Measurements from ENCODE around the gene PRRG2. TPM values are rescaled to one million over a fixed set of nuclear protein-coding genes. Genes with fewer than 3 reads are reported as not detected.

Gene PRRG2
- total RNA-seq, 1 donor from 2014 or later, result 0.56 TPM

- no peak for DNase-seq
- Mint-ChIP-seq H3K4me1 (peaks cover 71% of the 10 kb centered on the region), H3K4me3 (peak overlapping the region; percentile 36), H3K27me3 (no peaks in the 10 kb centered on the region), H3K27ac (peak overlapping the region; percentile 87), H3K9me3 (no peaks in the 10 kb centered on the region), H3K36me3 (ENCODE audit: low read depth) (peaks cover 23% of the 10 kb centered on the region)
- intact Hi-C loops (cut with micrococcal nuclease), result no loop called here
Observed at GRCh38 chr19:49565261-49565660, 15.9 kb upstream of the PRRG2 start.

- Mint-ChIP-seq H3K4me1 (peaks cover 69% of the 10 kb centered on the region), H3K4me3 (no peak overlapping the region), H3K27ac (peak overlapping the region; percentile 73), H3K36me3 (ENCODE audit: low read depth) (peaks cover 21% of the 10 kb centered on the region), H3K9me3 (no peaks in the 10 kb centered on the region), H3K27me3 (no peaks in the 10 kb centered on the region)
- DNase-seq, result no peak
- intact Hi-C loops (cut with micrococcal nuclease), result no loop called here
Observed at GRCh38 chr19:49566302-49566701, 14.8 kb upstream of the PRRG2 start.

DNA sequence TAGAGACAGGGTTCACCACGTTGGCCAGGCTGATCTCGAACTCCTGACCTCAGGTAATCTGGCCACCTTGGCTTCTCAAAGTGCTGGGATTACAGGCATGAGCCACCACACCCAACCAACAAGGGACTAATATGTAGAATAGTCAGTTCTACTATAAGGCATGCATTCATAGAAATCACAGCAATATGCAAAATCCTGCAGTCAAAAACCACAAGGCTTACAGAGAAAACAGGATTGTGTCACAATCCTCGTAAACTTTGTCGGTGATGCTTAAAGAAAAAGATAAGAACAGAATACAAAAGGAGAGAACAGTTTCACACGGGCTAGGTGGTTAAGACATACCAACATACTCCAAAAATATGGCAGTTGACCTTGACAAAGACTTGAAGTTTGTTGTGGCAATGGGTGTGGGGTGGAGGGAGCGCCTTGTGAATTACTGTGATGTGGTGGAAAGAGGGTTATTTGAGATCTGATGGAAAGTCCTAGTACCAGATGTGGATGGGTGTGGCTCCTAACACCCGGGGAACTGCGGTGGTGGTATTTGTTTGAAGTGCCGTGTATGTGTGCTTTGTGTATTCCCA lies 13.2 kb upstream of the PRRG2 start:
- Mint-ChIP-seq H3K27me3 (no peaks in the 10 kb centered on the region), H3K9me3 (no peaks in the 10 kb centered on the region), H3K36me3 (ENCODE audit: low read depth) (peaks cover 21% of the 10 kb centered on the region), H3K4me3 (peak overlapping the region; percentile 69), H3K4me1 (peaks cover 59% of the 10 kb centered on the region), H3K27ac (peak overlapping the region; percentile 87)
- DNase-seq, result peak; percentile 95
- intact Hi-C loops (cut with micrococcal nuclease), result loop anchor here (1.0 kb wide), 1 partner anchor 14 kb away; no protein-coding TSS in a partner anchor

GRCh38 chr19:49570138-49570856 lies 10.8 kb upstream of the PRRG2 start:
- peak overlapping the region; percentile 56 for H3K4me3 Mint-ChIP-seq
- H3K36me3 Mint-ChIP-seq (ENCODE audit: low read depth), result peaks cover 19% of the 10 kb centered on the region
- H3K27ac Mint-ChIP-seq, result peak overlapping the region; percentile 77
- peak; percentile 93 for DNase-seq
- peaks cover 50% of the 10 kb centered on the region for H3K4me1 Mint-ChIP-seq
- H3K27me3 Mint-ChIP-seq, result no peaks in the 10 kb centered on the region
- H3K9me3 Mint-ChIP-seq, result no peaks in the 10 kb centered on the region
- intact Hi-C loops (cut with micrococcal nuclease), result loop anchor here (1.0 to 2.0 kb wide), 5 partner anchors 10 to 109 kb away; no protein-coding TSS in a partner anchor

GRCh38 chr19:49570997-49571676 lies 10.0 kb upstream of the PRRG2 start:
- Mint-ChIP-seq H3K4me3 (peak overlapping the region; percentile 41), H3K36me3 (ENCODE audit: low read depth) (peaks cover 22% of the 10 kb centered on the region), H3K4me1 (peaks cover 46% of the 10 kb centered on the region), H3K27me3 (no peaks in the 10 kb centered on the region), H3K27ac (peak overlapping the region; percentile 69), H3K9me3 (no peaks in the 10 kb centered on the region)
- peak; percentile 87 for DNase-seq
- intact Hi-C loops (cut with micrococcal nuclease), result loop anchor here (1.0 to 2.0 kb wide), 5 partner anchors 11 to 108 kb away; no protein-coding TSS in a partner anchor

DNA sequence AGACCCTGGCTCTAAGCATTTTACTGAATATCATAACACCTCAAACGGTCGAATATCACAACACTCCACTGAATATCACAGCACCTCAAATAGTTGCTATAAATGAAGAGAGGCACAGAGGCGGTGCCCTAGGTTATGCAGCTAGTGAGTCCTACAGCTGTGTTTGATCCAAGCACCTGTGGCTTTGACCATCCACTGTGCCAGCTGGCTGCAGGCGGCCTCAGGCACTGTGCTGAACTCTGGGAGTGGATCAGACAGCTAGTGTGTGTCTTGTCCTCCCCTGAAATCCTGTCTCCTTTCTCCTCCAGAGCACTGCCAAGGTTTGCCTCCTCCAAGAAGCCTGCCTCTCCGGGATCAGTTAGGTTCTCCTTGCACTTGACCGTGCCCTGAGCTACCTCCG lies 8.1 kb upstream of the PRRG2 start:
- H3K4me3 Mint-ChIP-seq, result no peak overlapping the region
- H3K4me1 Mint-ChIP-seq, result peaks cover 39% of the 10 kb centered on the region

DNA sequence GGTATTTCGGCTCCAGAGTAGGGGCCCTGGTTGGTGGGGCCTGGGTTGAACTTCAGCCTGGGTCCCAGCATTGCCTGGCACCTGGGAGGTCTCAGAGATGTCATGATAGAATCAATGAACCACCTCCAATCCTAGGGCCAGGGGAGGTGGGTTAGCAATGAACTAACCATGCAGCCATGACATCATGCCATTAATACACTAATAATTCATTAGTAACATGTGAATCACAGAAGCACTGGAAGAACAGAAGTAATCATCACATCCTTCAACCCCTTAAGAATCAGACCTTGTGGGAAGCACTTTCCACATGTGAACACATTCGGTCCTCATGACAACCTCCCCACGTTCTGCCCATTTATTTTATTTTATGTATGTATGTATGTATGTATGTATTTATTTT lies 7.7 kb upstream of the PRRG2 start:
- H3K36me3 Mint-ChIP-seq (ENCODE audit: low read depth), result peaks cover 24% of the 10 kb centered on the region
- peaks cover 37% of the 10 kb centered on the region for H3K4me1 Mint-ChIP-seq
- intact Hi-C loops (cut with micrococcal nuclease), result no loop called here
- no peak overlapping the region for H3K27ac Mint-ChIP-seq
- no peaks in the 10 kb centered on the region for H3K9me3 Mint-ChIP-seq
- no peaks in the 10 kb centered on the region for H3K27me3 Mint-ChIP-seq
- DNase-seq, result no peak
- no peak overlapping the region for H3K4me3 Mint-ChIP-seq

More for the DNA sequence above, 8.1 kb upstream of the PRRG2 start:
- Mint-ChIP-seq H3K27ac (no peak overlapping the region), H3K9me3 (no peaks in the 10 kb centered on the region), H3K36me3 (ENCODE audit: low read depth) (peaks cover 28% of the 10 kb centered on the region), H3K27me3 (no peaks in the 10 kb centered on the region)
- intact Hi-C loops (cut with micrococcal nuclease), result no loop called here
- DNase-seq, result peak; percentile 54

- DNase-seq, result no peak
- H3K36me3 Mint-ChIP-seq (ENCODE audit: low read depth), result peaks cover 25% of the 10 kb centered on the region
- H3K27me3 Mint-ChIP-seq, result no peaks in the 10 kb centered on the region
- H3K4me3 Mint-ChIP-seq, result no peak overlapping the region
- intact Hi-C loops (cut with micrococcal nuclease), result no loop called here
- H3K27ac Mint-ChIP-seq, result no peak overlapping the region
- H3K4me1 Mint-ChIP-seq, result peaks cover 41% of the 10 kb centered on the region
- H3K9me3 Mint-ChIP-seq, result no peaks in the 10 kb centered on the region
Observed at GRCh38 chr19:49574206-49574755, 6.8 kb upstream of the PRRG2 start.

DNA sequence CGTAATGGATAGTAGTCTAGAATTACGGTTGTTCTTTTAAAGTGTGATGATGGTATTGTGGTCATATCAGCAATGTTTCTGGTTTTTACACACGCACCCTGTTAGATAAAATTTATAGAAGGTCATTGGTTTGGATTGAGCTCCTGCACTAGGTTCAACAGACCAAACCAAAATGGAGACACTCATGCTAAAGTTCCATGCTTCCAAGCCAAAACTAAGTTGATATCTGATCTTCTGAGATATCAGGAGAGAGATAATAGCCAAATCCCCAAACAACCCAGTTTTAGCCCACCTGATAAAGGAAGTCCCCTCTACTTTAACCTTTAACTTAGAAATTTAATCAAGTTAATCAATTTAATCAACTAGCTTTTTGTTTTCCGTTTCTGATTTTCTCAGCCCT lies 1.9 kb upstream of the PRRG2 start:
- Mint-ChIP-seq H3K27ac (peak overlapping the region; percentile 60), H3K27me3 (peaks cover 3% of the 10 kb centered on the region), H3K4me3 (peak overlapping the region; percentile 97), H3K4me1 (peaks cover 31% of the 10 kb centered on the region), H3K36me3 (ENCODE audit: low read depth) (peaks cover 24% of the 10 kb centered on the region), H3K9me3 (no peaks in the 10 kb centered on the region)
- intact Hi-C loops (cut with micrococcal nuclease), result no loop called here
- no peak for DNase-seq

- no peaks in the 10 kb centered on the region for H3K9me3 Mint-ChIP-seq
- peak overlapping the region; percentile 93 for H3K27ac Mint-ChIP-seq
Observed at GRCh38 chr19:49579947-49580263, 1.2 kb upstream of the PRRG2 start.

GRCh38 chr19:49580264-49581006 lies 681 bp upstream of the PRRG2 start, which contains the start of gene NOSIP:
NOSIP (minus strand) TSS chr19:49580556; CDS start chr19:49560691, 19,865 bp downstream.
- Mint-ChIP-seq H3K36me3 (ENCODE audit: low read depth) (peaks cover 16% of the 10 kb centered on the region), H3K4me1 (peaks cover 25% of the 10 kb centered on the region), H3K27me3 (peaks cover 3% of the 10 kb centered on the region), H3K27ac (peak within 1 kb of the TSS; percentile 93), H3K4me3 (peak within 1 kb of the TSS; percentile 97), H3K9me3 (no peaks in the 10 kb centered on the region)
- intact Hi-C loops (cut with micrococcal nuclease), result loop anchor here (1.0 kb wide), 1 partner anchor 10 kb away; no protein-coding TSS in a partner anchor
- peak; percentile 99 for DNase-seq

More at GRCh38 chr19:49579947-49580263, 1.2 kb upstream of the PRRG2 start:
- peak; percentile 72 for DNase-seq
- Mint-ChIP-seq H3K27me3 (peaks cover 3% of the 10 kb centered on the region), H3K4me1 (peaks cover 28% of the 10 kb centered on the region), H3K36me3 (ENCODE audit: low read depth) (peaks cover 20% of the 10 kb centered on the region), H3K4me3 (peak overlapping the region; percentile 97)
- intact Hi-C loops (cut with micrococcal nuclease), result loop anchor here (1.0 kb wide), 1 partner anchor 10 kb away; no protein-coding TSS in a partner anchor

DNA sequence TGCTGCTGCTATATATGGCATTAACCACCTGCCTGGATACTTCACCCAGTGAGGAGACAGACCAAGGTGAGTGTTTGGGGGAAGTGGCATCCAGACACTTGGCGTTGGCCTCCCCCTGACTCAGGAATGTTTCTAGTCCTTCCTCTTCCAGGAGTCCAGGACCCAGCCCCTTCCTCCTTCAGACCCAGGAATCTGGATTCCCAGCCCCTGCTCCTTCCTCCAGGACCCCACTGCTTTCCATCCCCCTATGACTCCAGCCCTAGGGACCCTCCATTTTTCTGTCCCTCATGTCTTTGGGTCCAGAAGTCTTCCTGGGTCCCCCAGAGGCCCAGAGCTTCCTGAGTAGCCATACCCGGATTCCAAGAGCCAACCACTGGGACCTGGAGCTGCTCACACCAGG lies 2.1 kb downstream of the PRRG2 start:
- intact Hi-C loops (cut with micrococcal nuclease), result no loop called here
- H3K27me3 Mint-ChIP-seq, result peaks cover 5% of the 10 kb centered on the region
- no peak for DNase-seq
- peaks cover 19% of the 10 kb centered on the region for H3K4me1 Mint-ChIP-seq
- H3K36me3 Mint-ChIP-seq (ENCODE audit: low read depth), result peaks cover 5% of the 10 kb centered on the region
- no peak overlapping the region for H3K4me3 Mint-ChIP-seq
- no peaks in the 10 kb centered on the region for H3K9me3 Mint-ChIP-seq
- no peak overlapping the region for H3K27ac Mint-ChIP-seq

DNA sequence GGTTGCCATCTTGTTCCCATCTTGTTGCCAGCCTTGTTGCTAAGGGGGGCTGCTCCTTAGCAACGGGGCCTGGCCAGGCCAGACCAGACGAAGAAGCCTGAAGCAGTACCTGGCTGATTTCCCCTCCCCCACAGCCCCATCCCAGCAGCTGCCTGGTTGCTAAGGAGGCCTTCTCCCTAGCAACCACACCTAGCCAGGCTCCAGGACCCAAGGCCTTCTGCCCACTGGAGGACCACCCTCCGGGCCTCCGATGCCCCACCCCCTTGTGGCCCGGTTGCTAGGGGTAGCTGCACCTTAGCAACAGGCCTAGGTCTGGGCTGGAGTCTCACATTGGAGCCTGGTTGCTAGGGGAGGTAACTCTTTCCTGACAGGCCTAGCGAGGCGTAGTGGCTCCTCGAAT lies 3.9 kb downstream of the PRRG2 start:
- Mint-ChIP-seq H3K9me3 (no peaks in the 10 kb centered on the region), H3K4me1 (peaks cover 16% of the 10 kb centered on the region), H3K27ac (no peak overlapping the region), H3K36me3 (ENCODE audit: low read depth) (peaks cover 3% of the 10 kb centered on the region), H3K4me3 (no peak overlapping the region), H3K27me3 (peaks cover 14% of the 10 kb centered on the region)
- no peak for DNase-seq
- intact Hi-C loops (cut with micrococcal nuclease), result no loop called here
